Activated naive CD4-positive, alpha-beta T cell treated with anti-CD3 and anti-CD28 coated beads, Interleukin-2, amount 10 ng/mL, durations not matched to agents 7 days and 5 days (primary cell): ENCODE results near the gene ING5.
"Not testable (repeated sequence)": the region's sequence is repeated elsewhere in the genome, so short reads cannot be mapped to it uniquely, and the experiment has no call there.

Experiments
- CTCF ChIA-PET: fragments of 350-600 bp; sonication (Branson Sonifier 250); formaldehyde crosslinking; loops from one replicate; lab custom pipeline; 2021; ENCODE audit warnings: antibody characterized with exemption; lab: Charles Lee
- DNase-seq: peaks from one replicate; pipeline ENCODE4 v3.0.0-alpha.2; 2020
- H3K27ac Mint-ChIP-seq: one replicate; pipeline ENCODE4 v1.8.0; 2021; ENCODE audit warnings: mild to moderate bottlenecking, moderate library complexity, mixed read lengths
- H3K27me3 Mint-ChIP-seq: one replicate; pipeline ENCODE4 v1.8.0; 2021; ENCODE audit warnings: mild to moderate bottlenecking, mixed read lengths
- H3K36me3 Mint-ChIP-seq: one replicate; pipeline ENCODE4 v1.8.0; 2021; ENCODE audit warnings: mixed read lengths
- H3K4me1 Mint-ChIP-seq: one replicate; pipeline ENCODE4 v1.8.0; 2021; ENCODE audit warnings: mixed read lengths
- H3K4me3 Mint-ChIP-seq: one replicate; pipeline ENCODE4 v1.8.0; 2021; ENCODE audit warnings: mild to moderate bottlenecking, moderate library complexity, mixed read lengths
- H3K9me3 Mint-ChIP-seq: one replicate; pipeline ENCODE4 v1.8.0; 2021; ENCODE audit warnings: mixed read lengths

The ING5 gene

GRCh38 chr2:241732513-241733186 lies 30.8 kb downstream of the ING5 start:
- CTCF ChIA-PET, result interaction anchor here (0.9 to 4.5 kb wide), 5 partner anchors 12 to 147 kb away, joined by 3 to 22 read pairs (median 3); partner anchors contain the start of gene ING5
- DNase-seq, result peak; percentile 68
- peak overlapping the region; percentile 45 for H3K27ac Mint-ChIP-seq
- not testable (repeated sequence) for H3K9me3 Mint-ChIP-seq, H3K4me3 Mint-ChIP-seq, H3K36me3 Mint-ChIP-seq, H3K27me3 Mint-ChIP-seq
- peaks cover 42% of the 10 kb centered on the region for H3K4me1 Mint-ChIP-seq

GRCh38 chr2:241733391-241734207 lies 31.8 kb downstream of the ING5 start:
- Mint-ChIP-seq H3K4me3 (peak overlapping the region; percentile 60), H3K9me3 (no peaks in the 10 kb centered on the region)

GRCh38 chr2:241734208-241734466 lies 32.3 kb downstream of the ING5 start:
- CTCF ChIA-PET, result interaction anchor here (0.6 to 4.5 kb wide), 8 partner anchors 9 to 144 kb away, joined by 3 to 22 read pairs (median 3); partner anchors contain the start of genes DTYMK and ING5
- Mint-ChIP-seq H3K27me3 (no peaks in the 10 kb centered on the region), H3K4me1 (peaks cover 51% of the 10 kb centered on the region), H3K27ac (no peak overlapping the region), H3K4me3 (peak overlapping the region; percentile 62), H3K9me3 (no peaks in the 10 kb centered on the region), H3K36me3 (peaks cover 2% of the 10 kb centered on the region)
- no peak for DNase-seq

More at GRCh38 chr2:241733391-241734207, 31.8 kb downstream of the ING5 start:
- CTCF ChIA-PET, result interaction anchor here (0.6 to 4.5 kb wide), 9 partner anchors 9 to 145 kb away, joined by 3 to 22 read pairs (median 3); partner anchors contain the start of genes DTYMK and ING5
- Mint-ChIP-seq H3K4me1 (peaks cover 46% of the 10 kb centered on the region), H3K27me3 (no peaks in the 10 kb centered on the region), H3K27ac (peak overlapping the region; percentile 52), H3K36me3 (peaks cover 2% of the 10 kb centered on the region)
- DNase-seq, result no peak

GRCh38 chr2:241734467-241735208 lies 32.8 kb downstream of the ING5 start, which contains the start of gene D2HGDH:
TSS of gene D2HGDH (plus strand) at chr2:241734630. CDS start at chr2:241735225, 595 bp downstream.
- CTCF ChIA-PET, result interaction anchor here (0.7 to 4.5 kb wide), 6 partner anchors 14 to 144 kb away, joined by 3 to 22 read pairs (median 4); partner anchors contain the start of genes DTYMK and ING5
- Mint-ChIP-seq H3K4me3 (peak within 1 kb of the TSS; percentile 80), H3K27ac (peak within 1 kb of the TSS; percentile 81), H3K36me3 (peaks cover 2% of the 10 kb centered on the region), H3K27me3 (no peaks in the 10 kb centered on the region), H3K4me1 (peaks cover 56% of the 10 kb centered on the region), H3K9me3 (no peaks in the 10 kb centered on the region)
- DNase-seq, result peak; percentile 96

- DNase-seq, result no peak
- no peaks in the 10 kb centered on the region for H3K27me3 Mint-ChIP-seq
- H3K4me1 Mint-ChIP-seq, result peaks cover 57% of the 10 kb centered on the region
- peaks cover 4% of the 10 kb centered on the region for H3K36me3 Mint-ChIP-seq
- peak overlapping the region; percentile 80 for H3K4me3 Mint-ChIP-seq
- H3K9me3 Mint-ChIP-seq, result no peaks in the 10 kb centered on the region
- peak overlapping the region; percentile 72 for H3K27ac Mint-ChIP-seq
- CTCF ChIA-PET, result no interaction called here
Observed at GRCh38 chr2:241736111-241736510, 34.3 kb downstream of the ING5 start.

GRCh38 chr2:241738040-241738686 lies 36.3 kb downstream of the ING5 start:
- H3K4me1 Mint-ChIP-seq, result peaks cover 49% of the 10 kb centered on the region
- H3K27ac Mint-ChIP-seq, result no peak overlapping the region
- no peaks in the 10 kb centered on the region for H3K27me3 Mint-ChIP-seq
- H3K4me3 Mint-ChIP-seq, result no peak overlapping the region
- DNase-seq, result no peak
- H3K9me3 Mint-ChIP-seq, result no peaks in the 10 kb centered on the region
- H3K36me3 Mint-ChIP-seq, result peaks cover 5% of the 10 kb centered on the region
- CTCF ChIA-PET, result no interaction called here

GRCh38 chr2:241739177-241739576 lies 37.3 kb downstream of the ING5 start:
- Mint-ChIP-seq H3K4me1 (peaks cover 46% of the 10 kb centered on the region), H3K9me3 (no peaks in the 10 kb centered on the region), H3K27me3 (no peaks in the 10 kb centered on the region), H3K36me3 (peaks cover 5% of the 10 kb centered on the region), H3K27ac (no peak overlapping the region), H3K4me3 (no peak overlapping the region)
- CTCF ChIA-PET, result interaction anchor here (1.1 to 1.7 kb wide), 2 partner anchors 136 to 139 kb away, joined by 4 read pairs; no protein-coding TSS in a partner anchor
- no peak for DNase-seq

GRCh38 chr2:241739651-241740050 lies 37.8 kb downstream of the ING5 start:
- Mint-ChIP-seq H3K4me1 (peaks cover 46% of the 10 kb centered on the region), H3K9me3 (no peaks in the 10 kb centered on the region), H3K36me3 (peaks cover 7% of the 10 kb centered on the region), H3K4me3 (no peak overlapping the region), H3K27ac (peak overlapping the region; percentile 24), H3K27me3 (no peaks in the 10 kb centered on the region)
- no peak for DNase-seq
- CTCF ChIA-PET, result interaction anchor here (1.1 to 1.7 kb wide), 2 partner anchors 136 to 139 kb away, joined by 4 read pairs; no protein-coding TSS in a partner anchor

- H3K4me1 Mint-ChIP-seq, result peaks cover 42% of the 10 kb centered on the region
- no peak overlapping the region for H3K27ac Mint-ChIP-seq
Observed at GRCh38 chr2:241741016-241741415, 39.2 kb downstream of the ING5 start.

GRCh38 chr2:241742320-241742939 lies 40.6 kb downstream of the ING5 start:
- CTCF ChIA-PET, result no interaction called here
- Mint-ChIP-seq H3K4me3 (no peak overlapping the region), H3K27ac (no peak overlapping the region)

More at GRCh38 chr2:241741016-241741415, 39.2 kb downstream of the ING5 start:
- DNase-seq, result no peak
- Mint-ChIP-seq H3K4me3 (peak overlapping the region; percentile 45), H3K9me3 (no peaks in the 10 kb centered on the region), H3K36me3 (peaks cover 19% of the 10 kb centered on the region), H3K27me3 (no peaks in the 10 kb centered on the region)
- CTCF ChIA-PET, result interaction anchor here (0.6 kb wide), 1 partner anchor 83 kb away, joined by 3 read pairs; no protein-coding TSS in a partner anchor

GRCh38 chr2:241743008-241743407 lies 41.2 kb downstream of the ING5 start:
- H3K4me3 Mint-ChIP-seq, H3K9me3 Mint-ChIP-seq, H3K27ac Mint-ChIP-seq, CTCF ChIA-PET, H3K27me3 Mint-ChIP-seq, DNase-seq: not testable (repeated sequence)
- H3K36me3 Mint-ChIP-seq, result peaks cover 26% of the 10 kb centered on the region
- peaks cover 33% of the 10 kb centered on the region for H3K4me1 Mint-ChIP-seq

More at GRCh38 chr2:241742320-241742939, 40.6 kb downstream of the ING5 start:
- no peaks in the 10 kb centered on the region for H3K27me3 Mint-ChIP-seq
- peaks cover 23% of the 10 kb centered on the region for H3K36me3 Mint-ChIP-seq
- H3K4me1 Mint-ChIP-seq, result peaks cover 37% of the 10 kb centered on the region
- H3K9me3 Mint-ChIP-seq, result no peaks in the 10 kb centered on the region
- no peak for DNase-seq

GRCh38 chr2:241743620-241744019 lies 41.8 kb downstream of the ING5 start:
- Mint-ChIP-seq H3K4me3 (no peak overlapping the region), H3K36me3 (peaks cover 26% of the 10 kb centered on the region), H3K9me3 (no peaks in the 10 kb centered on the region), H3K27me3 (no peaks in the 10 kb centered on the region), H3K4me1 (peaks cover 31% of the 10 kb centered on the region), H3K27ac (no peak overlapping the region)
- CTCF ChIA-PET, result no interaction called here
- DNase-seq, result no peak
